Neural cell (in vitro differentiated cells): ENCODE data around the gene SETD2. TPM values are rescaled to one million over a fixed set of nuclear protein-coding genes. Genes with fewer than 3 reads are reported as not detected.

Experiments
- H2AFZ ChIP-seq: fragments of 200-600, 300-800 bp; sonication (generic), shearing (Covaris generic); 2 replicates; pipeline ENCODE4 v1.6.0; 2014; ENCODE audit warnings: low read depth, mild to moderate bottlenecking, antibody characterized with exemption, low read length, moderate library complexity
- H3F3A ChIP-seq: fragments of 200-600 bp; shearing (Covaris generic); 2 replicates; pipeline ENCODE4 v1.6.1; 2016; ENCODE audit warnings: mild to moderate bottlenecking, moderate library complexity, mixed read lengths, antibody characterized with exemption, low read length; ENCODE audit not compliant: insufficient read depth, poor library complexity, severe bottlenecking
- H3K27ac ChIP-seq: fragments of 200-600, 300-800 bp; sonication (generic), shearing (Covaris generic); 2 replicates; pipeline ENCODE4 v1.5.1; 2014; ENCODE audit warnings: mild to moderate bottlenecking, low read length, moderate library complexity
- H3K27me3 ChIP-seq: fragments of 300-800, 200-600 bp; sonication (generic), shearing (Covaris generic); 2 replicates; pipeline ENCODE4 v1.6.0; 2014; ENCODE audit warnings: mild to moderate bottlenecking, low read depth, low read length, moderate library complexity; ENCODE audit not compliant: insufficient read depth
- H3K36me3 ChIP-seq: fragments of 300-800, 200-600 bp; sonication (generic), shearing (Covaris generic); 2 replicates; pipeline ENCODE4 v1.5.1; 2014; ENCODE audit warnings: mild to moderate bottlenecking, antibody characterized with exemption, low read length, moderate library complexity; ENCODE audit not compliant: insufficient read depth
- H3K4me2 ChIP-seq: fragments of 300-800, 200-600 bp; sonication (generic), shearing (Covaris generic); 2 replicates; pipeline ENCODE4 v1.6.0; 2014; ENCODE audit warnings: mild to moderate bottlenecking, low read length
- H3K4me3 ChIP-seq: fragments of 300-800, 200-600 bp; sonication (generic), shearing (Covaris generic); 2 replicates; pipeline ENCODE4 v1.5.1; 2014; ENCODE audit warnings: mild to moderate bottlenecking, low read length, moderate library complexity
- H3K79me2 ChIP-seq: fragments of 200-600 bp; shearing (Covaris generic); replicated peaks from 2 replicates; pipeline ENCODE4 v1.6.0; 2014; ENCODE audit warnings: mild to moderate bottlenecking, low read length, moderate library complexity; ENCODE audit not compliant: insufficient read depth
- H3K9ac ChIP-seq: fragments of 300-800, 200-600 bp; sonication (generic), shearing (Covaris generic); 2 replicates; pipeline ENCODE4 v1.6.1; 2016; ENCODE audit warnings: mild to moderate bottlenecking, low read length, mixed read lengths
- H3K9me2 ChIP-seq: fragments of 200-600 bp; shearing (Covaris generic); 2 replicates; pipeline ENCODE4 v1.6.1; 2016; ENCODE audit warnings: mild to moderate bottlenecking, low read length, mixed read lengths; ENCODE audit not compliant: insufficient read depth
- H3K9me3 ChIP-seq: fragments of 200-600, 300-800 bp; sonication (generic), shearing (Covaris generic); 2 replicates; pipeline ENCODE4 v1.6.1; 2016; ENCODE audit warnings: mild to moderate bottlenecking, mixed run types, low read length, moderate library complexity, mixed read lengths
- H4K20me1 ChIP-seq: fragments of 200-600 bp; shearing (Covaris generic); 2 replicates; pipeline ENCODE4 v1.6.1; 2016; ENCODE audit warnings: mild to moderate bottlenecking, mixed run types; ENCODE audit not compliant: insufficient read depth
- EP300 ChIP-seq: fragments of 450-650 bp; conservative IDR thresholded peaks from 2 replicates; pipeline ENCODE4 v1.6.1; 2014; ENCODE audit warnings: antibody characterized with exemption, mild to moderate bottlenecking, moderate library complexity; ENCODE audit not compliant: poor library complexity, severe bottlenecking
- EZH2 ChIP-seq: fragments of 200-600, 300-800 bp; shearing (Covaris generic), sonication (generic); IDR thresholded peaks from 2 replicates; pipeline ENCODE4 v1.6.1; 2014; ENCODE audit warnings: antibody characterized with exemption, low read length, borderline replicate concordance, mild to moderate bottlenecking; ENCODE audit not compliant: insufficient read depth, poor library complexity, severe bottlenecking
- MXI1 ChIP-seq: fragments of 450-650 bp; conservative IDR thresholded peaks from 2 replicates; pipeline ENCODE4 v1.6.1; 2014; ENCODE audit warnings: antibody characterized with exemption, mild to moderate bottlenecking; ENCODE audit not compliant: poor library complexity, severe bottlenecking
- POLR2AphosphoS5 ChIP-seq: IDR thresholded peaks from 2 replicates; pipeline ENCODE4 v1.6.1; 2012
- RAD21 ChIP-seq: fragments of 450-650 bp; conservative IDR thresholded peaks from 2 replicates; pipeline ENCODE4 v1.6.1; 2014; ENCODE audit warnings: antibody characterized with exemption, mild to moderate bottlenecking, moderate library complexity
- SMC3 ChIP-seq: fragments of 450-650 bp; conservative IDR thresholded peaks from 2 replicates; pipeline ENCODE4 v1.6.1; 2014; ENCODE audit warnings: antibody characterized with exemption, mild to moderate bottlenecking, moderate library complexity; ENCODE audit not compliant: poor library complexity
- TAF1 ChIP-seq: IDR thresholded peaks from 2 replicates; pipeline ENCODE4 v1.6.1; 2012; ENCODE audit warnings: low read depth
- polyA plus RNA-seq: library from polyadenylated mRNA; depleted of rRNA; stranded (reverse); fragments of >200 nt; gene quantifications from 2 replicates; pipeline ENCODE4 v1.2.3, GENCODE V29; 2014
- TF ChIP-seq, protein P1 (sequence below): IDR thresholded peaks from 2 replicates; pipeline ENCODE4 v1.6.1; 2012; ENCODE audit warnings: borderline replicate concordance
- TF ChIP-seq, protein P2 (sequence below): fragments of 450-650 bp; IDR thresholded peaks from 2 replicates; pipeline ENCODE4 v1.5.1; 2014; ENCODE audit warnings: antibody characterized with exemption, mild to moderate bottlenecking, moderate library complexity; ENCODE audit not compliant: poor library complexity, severe bottlenecking

Gene SETD2
- polyA plus RNA-seq, 1 donor from 2014 or later = 18.4 TPM

GRCh38 chr3:47020311-47020710, 143.6 kb downstream of the SETD2 start:
- H3K9me3 ChIP-seq = no peaks in the 10 kb centered on the region
- no peaks in the 10 kb centered on the region for H3K9me2 ChIP-seq
- H3K27me3 ChIP-seq = no peaks in the 10 kb centered on the region
- H2AFZ ChIP-seq = no peak overlapping the region
- no peaks in the 10 kb centered on the region for H4K20me1 ChIP-seq
- no peak overlapping the region for H3K27ac ChIP-seq
- H3K4me2 ChIP-seq = no peak overlapping the region
- H3K9ac ChIP-seq = no peak overlapping the region
- no peaks in the 10 kb centered on the region for H3K36me3 ChIP-seq
- no peak overlapping the region for H3K4me3 ChIP-seq
- H3F3A ChIP-seq = no peaks in the 10 kb centered on the region
- H3K79me2 ChIP-seq = no peaks in the 10 kb centered on the region
- no peak for TF ChIP-seq TAF1
- no peak for TF ChIP-seq SMC3
- TF ChIP-seq, protein P1, sequence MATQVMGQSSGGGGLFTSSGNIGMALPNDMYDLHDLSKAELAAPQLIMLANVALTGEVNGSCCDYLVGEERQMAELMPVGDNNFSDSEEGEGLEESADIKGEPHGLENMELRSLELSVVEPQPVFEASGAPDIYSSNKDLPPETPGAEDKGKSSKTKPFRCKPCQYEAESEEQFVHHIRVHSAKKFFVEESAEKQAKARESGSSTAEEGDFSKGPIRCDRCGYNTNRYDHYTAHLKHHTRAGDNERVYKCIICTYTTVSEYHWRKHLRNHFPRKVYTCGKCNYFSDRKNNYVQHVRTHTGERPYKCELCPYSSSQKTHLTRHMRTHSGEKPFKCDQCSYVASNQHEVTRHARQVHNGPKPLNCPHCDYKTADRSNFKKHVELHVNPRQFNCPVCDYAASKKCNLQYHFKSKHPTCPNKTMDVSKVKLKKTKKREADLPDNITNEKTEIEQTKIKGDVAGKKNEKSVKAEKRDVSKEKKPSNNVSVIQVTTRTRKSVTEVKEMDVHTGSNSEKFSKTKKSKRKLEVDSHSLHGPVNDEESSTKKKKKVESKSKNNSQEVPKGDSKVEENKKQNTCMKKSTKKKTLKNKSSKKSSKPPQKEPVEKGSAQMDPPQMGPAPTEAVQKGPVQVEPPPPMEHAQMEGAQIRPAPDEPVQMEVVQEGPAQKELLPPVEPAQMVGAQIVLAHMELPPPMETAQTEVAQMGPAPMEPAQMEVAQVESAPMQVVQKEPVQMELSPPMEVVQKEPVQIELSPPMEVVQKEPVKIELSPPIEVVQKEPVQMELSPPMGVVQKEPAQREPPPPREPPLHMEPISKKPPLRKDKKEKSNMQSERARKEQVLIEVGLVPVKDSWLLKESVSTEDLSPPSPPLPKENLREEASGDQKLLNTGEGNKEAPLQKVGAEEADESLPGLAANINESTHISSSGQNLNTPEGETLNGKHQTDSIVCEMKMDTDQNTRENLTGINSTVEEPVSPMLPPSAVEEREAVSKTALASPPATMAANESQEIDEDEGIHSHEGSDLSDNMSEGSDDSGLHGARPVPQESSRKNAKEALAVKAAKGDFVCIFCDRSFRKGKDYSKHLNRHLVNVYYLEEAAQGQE = no peak
- TF ChIP-seq POLR2AphosphoS5 = no peak
- no peak for TF ChIP-seq MXI1
- no peak for TF ChIP-seq EZH2
- no peak for TF ChIP-seq EP300
- no peak for TF ChIP-seq RAD21
- TF ChIP-seq, protein P2, sequence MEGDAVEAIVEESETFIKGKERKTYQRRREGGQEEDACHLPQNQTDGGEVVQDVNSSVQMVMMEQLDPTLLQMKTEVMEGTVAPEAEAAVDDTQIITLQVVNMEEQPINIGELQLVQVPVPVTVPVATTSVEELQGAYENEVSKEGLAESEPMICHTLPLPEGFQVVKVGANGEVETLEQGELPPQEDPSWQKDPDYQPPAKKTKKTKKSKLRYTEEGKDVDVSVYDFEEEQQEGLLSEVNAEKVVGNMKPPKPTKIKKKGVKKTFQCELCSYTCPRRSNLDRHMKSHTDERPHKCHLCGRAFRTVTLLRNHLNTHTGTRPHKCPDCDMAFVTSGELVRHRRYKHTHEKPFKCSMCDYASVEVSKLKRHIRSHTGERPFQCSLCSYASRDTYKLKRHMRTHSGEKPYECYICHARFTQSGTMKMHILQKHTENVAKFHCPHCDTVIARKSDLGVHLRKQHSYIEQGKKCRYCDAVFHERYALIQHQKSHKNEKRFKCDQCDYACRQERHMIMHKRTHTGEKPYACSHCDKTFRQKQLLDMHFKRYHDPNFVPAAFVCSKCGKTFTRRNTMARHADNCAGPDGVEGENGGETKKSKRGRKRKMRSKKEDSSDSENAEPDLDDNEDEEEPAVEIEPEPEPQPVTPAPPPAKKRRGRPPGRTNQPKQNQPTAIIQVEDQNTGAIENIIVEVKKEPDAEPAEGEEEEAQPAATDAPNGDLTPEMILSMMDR = no peak

GRCh38 chr3:47019201-47019600, 144.7 kb downstream of the SETD2 start:
- no peak for TF ChIP-seq MXI1
- TF ChIP-seq TAF1 = no peak
- no peak for TF ChIP-seq SMC3
- no peak for TF ChIP-seq EP300
- no peak for TF ChIP-seq EZH2
- TF ChIP-seq, protein P1 = no peak
- no peak for TF ChIP-seq RAD21
- TF ChIP-seq POLR2AphosphoS5 = no peak
- TF ChIP-seq, protein P2 = no peak
- Histone ChIP-seq H3K27ac (no peak overlapping the region), H2AFZ (no peak overlapping the region), H3K9me2 (no peaks in the 10 kb centered on the region), H3K9me3 (no peaks in the 10 kb centered on the region), H3F3A (no peaks in the 10 kb centered on the region), H3K36me3 (no peaks in the 10 kb centered on the region), H3K4me3 (no peak overlapping the region), H3K9ac (no peak overlapping the region), H3K27me3 (no peaks in the 10 kb centered on the region), H3K79me2 (no peaks in the 10 kb centered on the region), H4K20me1 (no peaks in the 10 kb centered on the region), H3K4me2 (no peak overlapping the region)
